ENCODE data around the gene GSK3A.
A peak's percentile ranks its signal among the peaks of the same experiment; 100 is the strongest.

Gene GSK3A

DNA sequence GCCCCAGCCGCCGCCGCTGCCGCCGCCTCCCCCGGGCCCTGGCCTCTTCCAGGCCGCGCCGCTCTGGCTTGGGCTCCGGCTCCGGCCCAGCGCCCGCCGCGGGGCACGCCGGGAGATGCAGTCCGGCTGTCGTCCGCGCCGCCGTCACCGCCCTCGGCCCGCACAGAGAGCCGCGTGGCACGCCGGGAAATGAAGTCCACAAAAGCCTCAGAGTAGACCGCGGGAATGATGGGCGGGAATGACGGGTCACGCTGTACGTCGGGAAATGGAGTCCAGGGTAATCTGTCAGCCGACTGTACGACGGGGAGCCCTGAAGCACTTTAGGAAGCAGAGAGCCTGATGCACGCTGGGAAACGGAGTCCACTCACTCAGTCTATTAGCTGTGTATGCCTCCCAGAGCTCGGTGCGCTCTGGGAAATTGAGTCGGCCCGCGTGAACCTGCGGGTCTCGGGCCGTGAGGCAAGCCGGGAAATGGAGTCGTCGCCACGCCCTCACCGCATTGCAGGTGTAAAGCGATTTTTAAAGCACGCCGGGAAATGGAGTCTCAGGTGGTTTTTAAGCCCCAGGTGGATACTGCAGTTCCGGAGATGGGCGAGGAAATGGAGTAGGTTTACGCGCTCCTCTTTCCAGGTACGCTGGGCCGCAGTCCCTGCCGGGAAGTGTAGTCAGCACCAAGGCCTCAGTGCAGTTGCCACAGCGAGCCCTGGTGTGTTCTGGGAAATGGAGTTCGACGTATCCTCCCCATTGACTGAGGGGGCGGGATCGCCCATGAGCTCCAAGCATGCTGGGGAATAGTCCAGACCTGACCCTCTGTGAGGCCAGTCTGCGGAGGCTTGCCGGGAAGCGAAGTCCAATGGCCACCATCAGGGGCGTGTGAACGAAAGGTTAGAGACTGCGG, at the start of gene GSK3A:
TSS of gene GSK3A (minus strand) at position 91 of the 898 bp plus-strand sequence. CDS start 137 bp downstream, outside the sequence.
- DNase-seq (ENCODE audit: low read depth): peak; percentile 94

DNA sequence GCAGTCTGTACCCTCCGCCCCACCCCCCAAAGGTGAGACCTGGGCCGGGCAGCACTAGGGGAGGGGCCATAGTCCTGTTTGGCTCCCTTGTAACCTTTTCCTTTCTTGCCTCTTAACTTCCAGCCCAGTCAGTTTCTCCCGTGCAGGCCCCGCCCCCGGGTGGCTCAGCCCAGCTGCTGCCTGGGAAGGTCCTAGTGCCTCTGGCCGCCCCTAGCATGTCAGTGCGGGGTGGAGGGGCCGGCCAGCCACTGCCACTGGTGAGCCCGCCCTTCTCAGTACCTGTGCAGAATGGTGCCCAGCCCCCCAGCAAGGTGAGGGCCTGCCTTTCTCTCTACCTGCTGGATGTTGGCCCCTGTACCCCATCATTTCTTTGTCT, 49.0 kb upstream of the GSK3A start:
- no peak for DNase-seq (ENCODE audit: low read depth)

DNA sequence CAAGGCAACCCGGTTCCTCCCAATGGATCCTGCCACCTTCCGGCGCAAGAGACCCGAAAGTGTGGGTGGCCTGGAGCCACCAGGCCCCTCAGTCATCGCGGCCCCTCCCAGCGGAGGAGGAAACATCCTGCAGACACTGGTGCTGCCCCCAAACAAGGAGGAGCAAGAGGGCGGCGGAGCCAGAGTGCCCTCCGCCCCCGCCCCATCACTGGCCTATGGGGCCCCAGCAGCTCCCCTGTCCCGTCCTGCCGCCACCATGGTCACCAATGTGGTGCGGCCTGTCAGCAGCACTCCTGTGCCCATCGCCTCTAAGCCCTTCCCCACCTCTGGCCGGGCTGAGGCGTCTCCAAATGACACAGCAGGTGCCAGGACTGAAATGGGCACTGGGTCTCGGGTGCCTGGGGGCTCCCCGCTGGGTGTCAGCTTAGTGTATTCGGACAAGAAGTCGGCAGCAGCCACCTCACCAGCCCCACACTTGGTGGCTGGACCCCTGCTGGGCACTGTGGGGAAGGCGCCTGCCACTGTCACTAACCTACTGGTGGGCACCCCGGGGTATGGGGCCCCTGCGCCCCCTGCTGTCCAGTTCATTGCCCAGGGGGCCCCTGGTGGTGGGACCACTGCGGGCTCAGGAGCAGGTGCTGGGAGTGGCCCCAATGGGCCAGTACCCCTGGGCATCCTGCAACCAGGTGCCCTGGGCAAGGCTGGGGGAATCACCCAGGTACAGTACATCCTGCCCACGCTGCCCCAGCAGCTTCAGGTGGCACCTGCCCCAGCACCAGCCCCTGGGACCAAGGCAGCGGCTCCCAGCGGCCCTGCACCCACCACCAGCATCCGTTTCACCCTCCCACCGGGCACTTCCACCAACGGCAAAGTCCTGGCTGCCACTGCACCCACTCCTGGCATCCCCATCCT, 48.4 kb upstream of the GSK3A start:
- DNase-seq (ENCODE audit: low read depth): peak; percentile 50

DNA sequence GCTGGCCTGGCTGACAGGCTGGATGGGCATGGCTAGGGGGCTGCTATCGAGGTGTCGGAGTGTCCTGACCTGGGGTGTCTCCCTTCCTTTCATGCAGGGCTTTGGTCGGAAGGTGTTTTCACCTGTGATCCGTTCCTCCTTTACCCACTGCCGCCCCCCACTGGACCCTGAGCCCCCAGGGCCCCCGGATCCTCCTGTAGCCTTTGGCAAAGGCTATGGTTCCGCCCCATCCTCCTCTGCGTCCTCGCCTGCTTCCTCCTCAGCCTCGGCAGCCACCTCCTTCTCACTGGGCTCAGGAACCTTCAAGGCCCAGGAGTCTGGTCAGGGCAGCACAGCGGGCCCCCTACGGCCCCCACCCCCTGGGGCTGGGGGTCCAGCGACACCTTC, 47.7 kb upstream of the GSK3A start:
- no peak for DNase-seq (ENCODE audit: low read depth)

DNA sequence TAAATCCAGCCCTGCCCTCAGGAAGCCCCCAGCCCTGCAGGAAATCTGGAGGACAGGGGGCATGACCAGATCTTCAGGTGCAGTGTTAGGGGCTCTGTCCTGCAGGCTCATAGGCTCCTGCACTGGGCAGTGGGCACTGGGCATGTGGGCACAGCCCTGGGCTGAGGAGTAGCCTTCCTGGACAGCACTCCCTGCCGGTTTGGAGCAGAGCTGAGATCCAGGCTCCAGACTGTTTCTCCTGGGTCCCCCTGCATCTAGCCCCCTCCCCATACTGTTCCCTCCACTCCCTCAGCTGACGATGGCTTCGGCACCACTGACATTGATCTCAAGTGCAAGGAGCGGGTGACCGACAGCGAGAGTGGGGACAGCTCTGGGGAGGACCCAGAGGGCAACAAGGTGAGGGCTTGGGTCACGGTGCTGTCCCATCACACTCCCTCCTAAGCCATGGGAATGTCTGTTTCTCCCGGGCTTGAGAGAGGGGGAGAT, 47.2 kb upstream of the GSK3A start:
- no peak for DNase-seq (ENCODE audit: low read depth)

- DNase-seq (ENCODE audit: low read depth): no peak
Observed at GRCh38 chr19:42288881-42289555, 46.6 kb upstream of the GSK3A start.

GRCh38 chr19:42288387-42288786, 46.0 kb upstream of the GSK3A start:
- DNase-seq (ENCODE audit: low read depth): no peak

DNA sequence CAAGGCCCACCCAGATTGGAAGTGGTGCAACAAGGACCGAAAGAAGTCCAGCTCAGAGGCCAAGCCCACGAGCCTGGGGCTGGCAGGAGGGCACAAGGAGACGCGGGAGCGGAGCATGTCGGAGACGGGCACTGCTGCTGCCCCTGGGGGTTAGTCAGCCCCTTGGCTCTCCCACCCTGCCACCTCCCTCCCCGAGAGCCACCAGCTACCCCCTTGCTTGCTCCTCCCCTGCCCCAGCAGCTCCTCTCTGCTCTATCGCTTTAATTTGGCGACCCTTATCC, 45.4 kb upstream of the GSK3A start:
- DNase-seq (ENCODE audit: low read depth): no peak

GRCh38 chr19:42287017-42287826, 44.8 kb upstream of the GSK3A start:
- DNase-seq (ENCODE audit: low read depth): no peak

DNA sequence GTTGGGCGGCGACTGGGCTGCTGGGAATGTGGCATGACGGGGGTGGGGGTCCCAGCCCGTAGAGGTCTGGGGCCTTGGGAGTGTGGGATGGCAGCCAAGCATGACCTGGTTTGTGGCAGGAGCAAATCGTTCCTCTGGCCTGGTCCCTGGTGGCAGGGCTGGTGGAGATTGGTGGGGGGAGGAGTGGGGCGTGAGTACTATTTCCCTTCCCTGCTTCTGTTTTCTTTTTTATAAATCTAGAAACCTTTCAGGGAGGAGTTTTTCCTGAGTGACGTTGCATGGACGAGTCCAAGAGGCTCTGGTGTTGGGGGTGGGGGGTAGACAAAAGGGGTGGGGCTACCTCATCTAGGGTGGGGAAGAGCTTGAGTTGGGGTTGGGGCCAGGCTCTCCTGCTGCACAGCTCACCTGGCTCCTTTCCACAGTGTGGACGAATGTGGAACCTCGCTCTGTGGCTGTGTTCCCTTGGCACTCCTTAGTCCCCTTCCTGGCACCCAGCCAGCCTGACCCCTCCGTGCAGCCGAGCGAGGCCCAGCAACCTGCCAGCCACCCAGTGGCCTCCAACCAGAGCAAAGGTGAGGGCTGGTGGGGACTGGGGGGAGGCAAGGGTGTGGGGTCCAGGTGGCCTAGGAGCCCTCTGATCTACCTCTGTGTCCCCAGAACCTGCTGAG, 44.1 kb upstream of the GSK3A start:
- no peak for DNase-seq (ENCODE audit: low read depth)

GRCh38 chr19:42285988-42286348, 43.6 kb upstream of the GSK3A start:
- no peak for DNase-seq (ENCODE audit: low read depth)

DNA sequence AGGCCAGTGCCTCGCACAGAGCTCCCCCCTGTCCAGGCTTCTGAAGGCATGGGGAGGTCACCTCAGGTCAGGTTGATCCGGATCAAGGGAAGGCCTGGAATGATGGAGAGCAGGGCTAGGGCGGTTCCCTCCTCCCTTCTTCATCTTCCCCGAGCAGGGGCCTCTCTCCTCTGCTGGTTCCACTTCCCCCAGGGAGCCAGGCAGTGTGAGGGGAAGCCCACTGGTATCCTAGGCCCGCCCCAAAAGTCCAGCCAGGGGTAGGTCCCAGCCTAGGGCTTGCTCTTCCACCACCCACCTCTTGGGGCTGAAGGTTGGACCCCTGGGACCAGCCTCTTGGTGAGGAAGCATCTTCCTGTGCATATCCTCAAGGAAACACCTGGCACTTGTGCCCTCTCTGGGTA, 43.1 kb upstream of the GSK3A start:
- no peak for DNase-seq (ENCODE audit: low read depth)

- no peak for DNase-seq (ENCODE audit: low read depth)
Observed at GRCh38 chr19:42284591-42285341, 42.4 kb upstream of the GSK3A start.

- peak; percentile 72 for DNase-seq (ENCODE audit: low read depth)
Observed at GRCh38 chr19:42284066-42284501, 41.7 kb upstream of the GSK3A start.

GRCh38 chr19:42283188-42284065, 41.0 kb upstream of the GSK3A start:
- peak; percentile 96 for DNase-seq (ENCODE audit: low read depth)

- no peak for DNase-seq (ENCODE audit: low read depth)
Observed at GRCh38 chr19:42282819-42283187, 40.4 kb upstream of the GSK3A start.

DNA sequence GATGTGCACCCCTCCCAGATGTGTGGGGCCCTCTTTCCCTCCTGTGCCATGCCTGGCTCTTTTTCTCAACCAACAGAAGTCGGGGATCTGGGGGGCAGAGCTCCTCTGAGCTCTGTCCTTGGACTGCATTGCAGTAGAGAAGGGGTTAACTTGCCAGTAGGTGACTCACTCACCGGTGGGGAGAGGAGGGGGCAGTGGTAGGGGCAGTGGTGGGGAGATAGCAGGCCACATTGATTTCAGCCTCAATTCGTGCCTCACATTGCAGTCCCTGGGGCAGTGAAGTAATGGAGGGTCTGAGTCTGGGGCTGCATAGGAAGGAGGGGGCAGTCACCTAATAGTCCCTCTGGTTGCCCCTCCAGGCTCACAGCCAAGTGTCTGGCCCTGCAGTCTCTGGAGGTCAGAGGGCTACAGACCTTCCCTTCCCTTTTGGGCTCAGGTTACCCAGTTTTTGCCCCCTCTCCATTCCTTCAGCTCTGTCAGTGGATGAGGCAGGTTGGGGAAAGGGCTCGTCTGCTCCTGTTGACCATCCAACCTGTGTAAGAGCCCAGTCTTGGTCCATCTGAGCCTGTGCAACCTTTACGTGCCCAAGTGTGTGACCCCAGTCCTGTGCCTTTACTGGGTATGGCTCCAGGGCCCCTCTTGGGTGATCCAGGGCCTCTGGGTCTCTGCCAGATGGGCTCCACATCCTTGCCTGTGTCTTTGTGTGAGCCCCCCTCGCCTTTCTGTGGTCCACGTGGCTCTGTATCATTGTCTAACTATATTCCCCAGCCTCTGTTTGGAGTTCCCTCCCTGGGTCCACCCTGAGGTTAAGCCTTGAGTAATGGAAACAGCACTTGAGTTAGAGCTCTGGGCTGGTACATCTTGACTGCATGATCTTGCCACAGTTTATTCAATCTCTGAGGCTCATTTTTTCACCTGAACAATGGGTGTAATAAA, 39.7 kb upstream of the GSK3A start:
- no peak for DNase-seq (ENCODE audit: low read depth)

DNA sequence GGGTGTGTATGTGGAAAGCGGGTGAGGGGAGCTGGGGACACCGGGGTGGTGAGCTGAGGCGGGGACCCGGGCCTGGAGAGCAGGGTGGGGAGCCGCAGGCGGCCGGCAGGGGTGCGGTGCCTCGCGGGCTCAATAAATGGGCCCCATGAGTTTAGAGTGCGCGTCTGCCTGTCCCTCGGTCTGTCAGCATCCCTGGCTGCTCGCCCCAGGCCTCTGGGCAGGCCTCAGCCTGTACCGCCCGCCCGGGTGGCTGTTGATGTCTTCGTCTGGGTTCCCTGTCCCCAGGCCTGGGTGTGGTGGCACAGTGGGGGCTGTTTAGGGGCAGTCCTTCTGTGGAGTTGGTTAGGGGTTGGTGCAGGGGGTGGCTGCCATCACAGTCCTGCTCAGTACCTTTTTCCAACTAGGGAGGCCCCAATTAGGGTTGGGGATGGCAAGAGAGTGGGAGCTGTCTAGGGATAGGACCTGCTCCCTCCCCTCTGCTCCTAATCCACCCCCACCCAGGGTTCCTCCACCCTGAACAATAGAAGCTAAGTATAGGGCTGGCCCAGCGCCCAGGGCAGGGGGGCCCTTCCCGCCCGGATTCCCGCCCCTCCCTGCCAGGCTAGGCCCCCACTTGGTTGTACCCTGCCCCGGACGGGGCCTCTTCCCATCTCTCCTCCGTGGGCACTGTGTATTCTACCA, 38.9 kb upstream of the GSK3A start:
- no peak for DNase-seq (ENCODE audit: low read depth)
